HG02759 (cell line): ENCODE results near the gene EIF3D.

Experiments
- ATAC-seq: cut with Tn5 transposase; IDR thresholded peaks from one replicate; pipeline ENCODE4 v1.9.1; 2021; ENCODE audit warnings: mild to moderate bottlenecking, moderate library complexity; ENCODE audit not compliant: unreplicated experiment

The EIF3D gene

GRCh38 chr22:36467946-36468345, 61.0 kb downstream of the EIF3D start:
- no peak for ATAC-seq

GRCh38 chr22:36467042-36467810, 61.7 kb downstream of the EIF3D start:
- no peak for ATAC-seq

GRCh38 chr22:36466258-36466657, 62.7 kb downstream of the EIF3D start:
- no peak for ATAC-seq

GRCh38 chr22:36465232-36466021, 63.5 kb downstream of the EIF3D start:
- ATAC-seq = no peak

- ATAC-seq = no peak
These were observed 64.2 kb downstream of the EIF3D start for GRCh38 chr22:36464715-36465231.

- ATAC-seq = no peak
These were observed 65.2 kb downstream of the EIF3D start for GRCh38 chr22:36463783-36464184.

GRCh38 chr22:36461665-36462649, 67.0 kb downstream of the EIF3D start:
- ATAC-seq = no peak
